NT2/D1 (cell line): Measurements from ENCODE around the gene DOCK3.

Experiments
- SUZ12 ChIP-seq: IDR thresholded peaks from 2 replicates; pipeline ENCODE4 v1.6.1; 2011; ENCODE audit not compliant: insufficient read length, insufficient read depth; ENCODE audit errors: extremely low read depth
- YY1 ChIP-seq: IDR thresholded peaks from 2 replicates; pipeline ENCODE4 v1.6.1; 2011; ENCODE audit not compliant: insufficient read length, insufficient read depth
- ZNF274 ChIP-seq: IDR thresholded peaks from 2 replicates; pipeline ENCODE4 v1.6.1; 2011; ENCODE audit warnings: mild to moderate bottlenecking, low read depth, low read length

DNA sequence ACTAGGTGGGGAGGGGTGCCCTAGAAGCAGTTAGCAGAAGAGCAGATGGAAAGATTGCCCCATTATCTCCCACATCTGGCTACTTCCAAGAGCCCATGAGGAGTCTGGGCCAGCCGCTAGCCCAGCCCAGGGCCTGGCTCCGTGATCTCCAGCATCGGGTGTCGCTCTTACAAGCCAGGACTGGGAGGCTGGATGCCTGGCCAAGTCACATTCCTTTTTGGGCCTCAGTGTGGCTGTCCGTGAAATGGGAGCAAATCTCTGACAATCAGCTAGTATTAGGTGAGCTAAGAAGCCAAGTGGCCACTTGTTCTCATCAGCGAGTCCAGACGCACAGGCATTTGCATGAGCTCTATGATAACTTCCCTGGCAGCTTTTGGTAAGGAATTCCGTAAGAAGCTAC lies 23.3 kb upstream of the DOCK3 start:
- TF ChIP-seq ZNF274 = no peak
- TF ChIP-seq YY1 = no peak
- TF ChIP-seq SUZ12 = no peak
